Memory B cell (primary cell): ENCODE measurements around the gene SLC6A1.

ENCODE experiments used
- ATAC-seq: fragments of 150-1000 bp; cut with Tn5 transposase; 2 replicates; pipeline ENCODE4 v1.10.0; 2021; ENCODE audit warnings: low read depth, mild to moderate bottlenecking, moderate library complexity
- DNase-seq, 2 donors: peaks; one replicate each; pipeline ENCODE4 v3.0.0; 2022; ENCODE audit warnings: low spot score in 2 of 2
- H3K27ac Mint-ChIP-seq: one replicate; pipeline ENCODE4 v1.8.0; 2022; ENCODE audit warnings: mild to moderate bottlenecking, moderate library complexity, mixed read lengths
- H3K27me3 Mint-ChIP-seq: one replicate; pipeline ENCODE4 v1.8.0; 2022; ENCODE audit warnings: mixed read lengths
- H3K36me3 Mint-ChIP-seq: one replicate; pipeline ENCODE4 v1.8.0; 2022; ENCODE audit warnings: mild to moderate bottlenecking, mixed read lengths
- H3K4me1 Mint-ChIP-seq: one replicate; pipeline ENCODE4 v1.8.0; 2022; ENCODE audit warnings: mixed read lengths
- H3K4me3 Mint-ChIP-seq: one replicate; pipeline ENCODE4 v1.8.0; 2022; ENCODE audit warnings: mild to moderate bottlenecking, moderate library complexity, mixed read lengths
- H3K9me3 Mint-ChIP-seq: one replicate; pipeline ENCODE4 v1.8.0; 2022; ENCODE audit warnings: mixed read lengths

SLC6A1 gene

DNA sequence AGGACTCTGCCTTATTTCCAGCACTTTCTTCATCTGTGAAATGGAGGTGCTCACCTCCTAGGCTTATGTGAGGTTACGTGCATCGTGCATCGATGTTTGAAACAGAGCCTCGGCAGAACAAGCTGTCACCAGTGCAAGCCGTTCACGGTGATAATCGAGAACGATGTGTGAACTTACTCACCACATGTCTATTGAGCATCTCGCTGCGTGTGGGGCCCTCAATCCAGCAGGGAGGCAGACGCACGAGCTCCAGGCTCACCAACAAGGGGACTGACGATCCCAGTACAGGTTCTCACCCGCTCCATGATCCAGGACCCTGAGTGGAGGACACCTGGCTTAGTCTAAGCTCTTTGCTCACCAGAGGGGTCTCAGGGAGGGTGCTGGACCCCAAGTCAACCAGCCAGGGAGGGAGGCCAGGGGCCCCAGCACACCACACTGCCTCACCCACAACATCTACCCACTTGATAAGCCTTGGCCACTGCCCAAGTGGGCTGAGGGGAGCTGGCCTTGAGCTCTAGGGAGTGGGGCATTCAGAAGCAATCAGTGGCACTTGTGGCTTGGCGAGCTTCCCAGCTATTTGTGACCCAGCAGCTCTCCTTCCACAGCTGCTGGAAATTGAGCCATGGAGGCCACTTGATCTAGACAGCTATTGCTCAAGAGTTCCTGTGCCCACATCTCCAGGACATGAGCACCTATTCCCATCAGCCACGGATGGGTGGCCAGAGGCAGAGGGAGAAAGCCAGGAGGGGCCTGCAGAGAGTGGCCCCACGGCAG is 34.4 kb upstream of the SLC6A1 start:
- Mint-ChIP-seq H3K9me3 (no peaks in the 10 kb centered on the region), H3K36me3 (no peaks in the 10 kb centered on the region), H3K27me3 (peaks cover 12% of the 10 kb centered on the region), H3K4me3 (no peak overlapping the region), H3K27ac (no peak overlapping the region), H3K4me1 (no peaks in the 10 kb centered on the region)
- DNase-seq (no peak), ATAC-seq (no peak)

DNA sequence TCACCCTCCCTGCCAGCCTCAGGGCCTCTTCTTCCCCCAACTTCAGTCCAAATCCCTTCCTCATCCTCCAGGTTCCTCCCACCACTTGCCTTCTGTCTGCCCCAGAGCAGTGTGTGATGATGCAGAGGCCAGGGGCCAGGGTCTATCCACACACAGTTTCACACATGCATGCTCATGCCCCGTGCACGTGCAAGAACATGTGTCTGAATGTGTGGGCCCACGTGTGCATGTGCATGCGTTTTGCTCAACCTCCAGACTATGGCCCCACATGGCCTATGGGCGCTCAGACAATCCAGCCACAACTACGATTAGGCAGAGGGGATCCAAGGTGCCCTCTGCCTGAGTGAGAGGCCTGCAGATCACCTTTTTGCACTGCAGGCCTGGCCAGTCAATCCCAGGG is 32.3 kb upstream of the SLC6A1 start:
- Mint-ChIP-seq H3K9me3 (no peaks in the 10 kb centered on the region), H3K4me1 (no peaks in the 10 kb centered on the region), H3K36me3 (no peaks in the 10 kb centered on the region), H3K27ac (no peak overlapping the region), H3K4me3 (no peak overlapping the region), H3K27me3 (peaks cover 11% of the 10 kb centered on the region)
- ATAC-seq (no peak), DNase-seq (no peak)

DNA sequence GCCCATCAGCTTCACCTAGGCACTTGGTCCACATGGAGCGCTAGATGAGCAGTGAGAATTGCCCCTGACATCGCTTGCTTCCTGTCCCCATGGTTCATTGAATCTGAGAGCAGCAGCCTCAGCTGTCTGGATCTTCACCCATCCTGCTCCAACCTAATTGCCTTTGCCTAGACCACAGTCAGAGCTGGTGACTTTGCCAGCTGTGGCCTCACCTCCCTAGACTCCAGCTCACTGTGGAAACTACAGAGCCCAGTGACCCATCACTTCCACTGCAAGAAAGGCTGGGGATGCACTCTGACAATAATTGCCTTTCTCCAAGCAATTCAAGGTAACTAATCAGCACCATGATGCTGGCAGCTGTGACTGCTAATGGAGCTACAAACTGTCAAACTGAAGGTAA is 30.6 kb upstream of the SLC6A1 start:
- DNase-seq = no peak
- peaks cover 14% of the 10 kb centered on the region for H3K27me3 Mint-ChIP-seq
- no peak overlapping the region for H3K27ac Mint-ChIP-seq
- no peaks in the 10 kb centered on the region for H3K9me3 Mint-ChIP-seq
- H3K4me1 Mint-ChIP-seq = no peaks in the 10 kb centered on the region
- H3K4me3 Mint-ChIP-seq = no peak overlapping the region
- no peaks in the 10 kb centered on the region for H3K36me3 Mint-ChIP-seq
- no peak for ATAC-seq

DNA sequence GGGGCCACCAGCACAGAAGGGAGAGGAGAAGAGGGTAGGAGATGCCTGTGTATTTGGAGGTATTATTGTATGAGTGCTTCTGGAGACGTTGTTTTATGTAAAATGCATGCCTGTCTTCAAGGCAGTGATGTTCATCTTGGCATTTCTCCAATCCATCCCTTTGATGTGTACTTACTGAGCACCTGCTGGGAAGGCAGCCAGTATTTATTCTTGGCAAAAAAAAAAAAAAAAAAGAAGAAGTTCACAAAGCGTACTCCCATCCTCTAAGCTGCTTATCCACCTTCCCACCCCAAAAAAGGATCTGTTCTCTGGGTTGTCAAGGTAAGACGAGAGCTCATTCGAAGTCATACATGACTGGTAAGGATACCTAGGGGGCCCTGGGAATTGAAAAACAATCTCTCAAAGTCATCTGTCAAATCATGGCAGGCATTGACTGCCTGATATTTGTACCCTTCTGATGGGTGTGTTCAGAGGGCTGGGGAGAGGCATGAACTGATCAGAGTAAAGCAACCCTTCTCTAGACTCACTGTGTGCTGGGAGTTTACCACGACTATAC is 30.0 kb upstream of the SLC6A1 start:
- DNase-seq (no peak), ATAC-seq (no peak)
- H3K4me1 Mint-ChIP-seq = no peaks in the 10 kb centered on the region
- H3K27me3 Mint-ChIP-seq = peaks cover 14% of the 10 kb centered on the region
- no peaks in the 10 kb centered on the region for H3K9me3 Mint-ChIP-seq
- no peak overlapping the region for H3K27ac Mint-ChIP-seq
- H3K4me3 Mint-ChIP-seq = no peak overlapping the region
- H3K36me3 Mint-ChIP-seq = no peaks in the 10 kb centered on the region

DNA sequence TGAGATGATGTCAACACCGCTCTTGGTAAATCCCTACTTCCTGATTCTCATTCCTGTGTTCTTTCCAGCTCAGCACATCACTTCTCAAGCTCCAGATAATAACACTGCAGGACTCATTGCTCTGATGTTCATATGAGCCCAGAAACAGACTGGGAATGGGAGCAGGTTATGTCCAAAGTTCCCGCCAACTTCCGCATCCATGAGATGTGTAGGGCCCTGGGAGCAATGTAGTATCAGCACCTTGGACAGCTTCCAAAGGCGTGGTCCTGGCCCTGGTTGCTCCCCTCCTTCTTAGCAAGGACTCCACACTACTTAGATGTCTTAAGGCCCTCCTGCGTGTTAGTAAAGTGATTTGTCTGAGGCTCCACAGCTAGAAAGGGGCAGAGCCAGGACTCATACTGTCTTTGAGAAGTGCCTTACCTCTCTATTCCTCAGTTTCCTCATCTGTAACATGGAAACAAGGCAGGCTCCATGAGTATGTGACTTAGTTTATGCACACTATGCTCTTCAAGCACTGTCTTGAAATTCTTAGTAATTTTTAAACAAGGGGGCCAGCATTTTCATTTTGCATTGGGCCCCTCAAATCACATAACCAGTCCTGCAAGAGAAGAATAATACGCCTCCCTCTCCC is 27.9 kb upstream of the SLC6A1 start:
- Mint-ChIP-seq H3K27me3 (peaks cover 15% of the 10 kb centered on the region), H3K9me3 (no peaks in the 10 kb centered on the region), H3K36me3 (no peaks in the 10 kb centered on the region), H3K27ac (no peak overlapping the region), H3K4me3 (no peak overlapping the region), H3K4me1 (no peaks in the 10 kb centered on the region)
- ATAC-seq (no peak), DNase-seq (no peak)

DNA sequence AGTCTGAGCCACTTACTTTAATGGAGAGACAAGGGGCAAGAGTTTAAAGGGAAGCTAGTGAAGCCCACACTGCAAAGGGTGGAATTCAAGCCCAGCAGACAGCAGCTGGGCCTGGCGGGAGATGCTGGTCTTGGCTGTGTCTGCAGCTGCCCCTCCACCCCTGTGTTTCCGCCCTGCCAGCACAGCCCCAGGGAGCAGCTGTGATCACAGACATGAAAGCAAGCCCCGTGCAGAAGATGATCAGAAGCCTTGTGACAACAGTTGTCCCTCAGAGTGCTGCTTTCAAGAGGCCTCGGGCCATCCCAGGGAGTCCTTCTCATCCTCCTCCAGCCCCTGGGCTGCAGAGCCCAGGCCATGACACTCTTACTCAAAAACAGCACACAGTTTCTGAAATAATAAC is 24.1 kb upstream of the SLC6A1 start:
- H3K27ac Mint-ChIP-seq = no peak overlapping the region
- H3K4me3 Mint-ChIP-seq = no peak overlapping the region
- ATAC-seq (no peak), DNase-seq (no peak)
- no peaks in the 10 kb centered on the region for H3K9me3 Mint-ChIP-seq
- H3K4me1 Mint-ChIP-seq = no peaks in the 10 kb centered on the region
- H3K36me3 Mint-ChIP-seq = no peaks in the 10 kb centered on the region
- H3K27me3 Mint-ChIP-seq = peaks cover 19% of the 10 kb centered on the region

DNA sequence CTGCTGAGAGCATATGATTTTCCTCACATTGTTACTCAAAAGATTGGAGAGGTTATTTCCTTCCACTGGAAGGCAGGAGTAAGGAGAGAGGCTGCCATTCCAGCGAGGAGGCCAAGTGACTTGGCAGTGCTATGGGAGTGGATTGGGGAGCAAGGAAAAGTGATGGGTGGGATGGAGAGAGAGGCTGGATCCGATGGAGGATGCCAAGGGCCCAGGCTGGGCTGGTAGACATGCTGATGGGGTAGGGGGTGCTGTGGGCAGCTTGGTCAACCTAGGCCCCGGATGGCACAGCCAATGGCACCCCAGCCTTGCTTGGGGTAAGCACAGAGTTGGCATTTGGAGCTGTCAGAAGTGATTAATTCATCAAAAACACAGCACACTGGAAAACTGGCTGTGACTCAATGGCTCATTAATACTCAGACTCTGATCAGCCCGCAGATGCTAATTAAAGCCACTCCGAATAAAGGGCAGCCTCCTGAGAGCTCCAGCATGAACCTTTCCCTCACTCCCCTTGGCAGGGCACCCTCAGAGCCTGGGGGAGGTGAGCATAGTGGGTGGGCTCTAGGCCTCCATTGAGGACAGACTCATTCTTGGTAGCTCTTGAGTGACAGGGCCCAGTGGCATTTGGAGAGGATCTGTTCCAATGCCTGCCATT is 22.1 kb upstream of the SLC6A1 start:
- Mint-ChIP-seq H3K36me3 (no peaks in the 10 kb centered on the region), H3K4me1 (no peaks in the 10 kb centered on the region), H3K27ac (no peak overlapping the region), H3K27me3 (peaks cover 17% of the 10 kb centered on the region), H3K9me3 (no peaks in the 10 kb centered on the region), H3K4me3 (no peak overlapping the region)
- no peak for DNase-seq
- ATAC-seq = no peak

DNA sequence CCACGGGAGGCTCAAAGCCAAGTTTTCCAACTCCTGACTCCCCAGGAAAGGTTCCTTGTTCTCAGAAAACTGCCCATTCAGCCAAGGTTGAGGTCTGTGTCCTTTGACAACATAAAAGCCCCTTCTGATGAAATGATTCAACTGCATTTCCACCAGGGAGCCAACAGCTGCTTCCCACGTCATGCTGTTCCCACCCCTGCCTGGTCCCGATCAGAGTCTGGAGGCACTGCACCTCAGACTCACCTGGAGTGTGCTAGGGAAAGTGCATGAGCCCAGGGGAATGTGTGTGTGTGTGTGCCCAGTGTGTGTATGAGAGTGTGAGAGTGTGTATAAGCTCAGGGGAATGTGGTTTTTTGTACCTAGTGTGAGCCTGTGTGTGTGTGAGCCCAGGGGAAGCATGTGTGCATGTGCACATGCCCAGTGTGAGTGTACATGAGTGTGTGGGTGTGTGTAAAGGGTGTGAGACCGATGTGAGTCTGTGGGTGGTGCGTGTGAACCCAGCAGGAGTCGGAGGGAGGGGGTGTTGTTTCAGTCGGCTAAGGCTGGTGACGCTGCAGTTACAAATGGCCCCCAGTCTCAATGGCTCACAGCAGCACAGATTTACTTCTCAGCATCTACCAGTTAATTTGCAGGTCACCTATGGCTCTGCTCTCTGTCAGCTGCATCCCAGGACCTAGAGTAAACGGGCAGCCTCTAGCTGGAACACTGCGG is 20.3 kb upstream of the SLC6A1 start:
- Mint-ChIP-seq H3K36me3 (no peaks in the 10 kb centered on the region), H3K4me3 (no peak overlapping the region), H3K4me1 (no peaks in the 10 kb centered on the region), H3K27ac (no peak overlapping the region), H3K9me3 (no peaks in the 10 kb centered on the region), H3K27me3 (peaks cover 14% of the 10 kb centered on the region)
- ATAC-seq = no peak
- no peak for DNase-seq

DNA sequence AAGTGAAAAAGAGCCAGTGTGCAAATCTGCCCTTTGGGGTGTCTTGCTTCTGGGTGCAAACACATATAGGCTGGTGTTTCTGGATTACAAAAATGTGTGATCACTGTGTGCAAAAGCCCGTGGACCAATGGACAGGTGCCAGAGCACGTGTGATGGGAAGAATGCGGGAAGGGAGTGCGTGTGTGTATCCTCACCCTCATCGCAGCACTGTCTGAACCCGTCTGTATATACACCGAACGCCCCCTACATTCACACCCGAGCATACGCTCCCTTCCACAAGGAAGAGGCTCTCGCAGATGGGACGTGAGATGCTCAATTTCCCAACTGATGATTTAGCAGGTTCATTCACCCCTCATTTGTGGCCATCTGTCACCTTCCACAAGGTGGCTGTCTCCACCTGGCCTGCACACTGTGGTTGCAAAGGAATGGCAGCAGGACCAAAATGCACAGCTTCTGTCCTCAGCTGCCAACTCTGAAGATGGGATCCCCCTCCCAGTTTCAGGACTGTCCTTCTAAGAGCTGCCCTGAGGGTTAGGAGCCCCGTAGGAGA is 19.4 kb upstream of the SLC6A1 start:
- Mint-ChIP-seq H3K27me3 (peaks cover 16% of the 10 kb centered on the region), H3K4me3 (no peak overlapping the region), H3K27ac (no peak overlapping the region), H3K4me1 (no peaks in the 10 kb centered on the region), H3K36me3 (no peaks in the 10 kb centered on the region), H3K9me3 (no peaks in the 10 kb centered on the region)
- ATAC-seq (no peak), DNase-seq (no peak)

DNA sequence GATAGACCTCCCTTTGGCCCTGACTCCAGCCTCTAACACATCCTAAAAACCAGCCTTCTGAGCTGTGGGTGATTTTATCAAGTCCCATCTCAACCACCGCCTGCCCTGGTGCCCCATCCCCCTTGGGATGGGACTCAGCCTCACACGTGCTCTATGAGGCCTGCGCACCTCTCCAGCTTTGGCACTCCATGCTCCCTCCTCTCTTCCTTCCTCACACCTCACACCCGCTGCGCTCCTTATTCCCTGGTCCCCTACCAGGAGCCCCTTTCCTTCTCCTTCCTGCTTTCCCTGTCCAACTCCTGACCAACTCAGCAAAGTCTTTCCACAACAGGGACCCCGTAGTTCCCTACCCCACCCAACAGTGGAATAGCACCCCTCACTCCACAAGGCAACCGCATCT is 18.4 kb upstream of the SLC6A1 start:
- H3K27me3 Mint-ChIP-seq = peaks cover 18% of the 10 kb centered on the region
- H3K9me3 Mint-ChIP-seq = no peaks in the 10 kb centered on the region
- H3K4me1 Mint-ChIP-seq = no peaks in the 10 kb centered on the region
- H3K4me3 Mint-ChIP-seq = no peak overlapping the region
- ATAC-seq = no peak
- no peak for DNase-seq
- no peak overlapping the region for H3K27ac Mint-ChIP-seq
- no peaks in the 10 kb centered on the region for H3K36me3 Mint-ChIP-seq

DNA sequence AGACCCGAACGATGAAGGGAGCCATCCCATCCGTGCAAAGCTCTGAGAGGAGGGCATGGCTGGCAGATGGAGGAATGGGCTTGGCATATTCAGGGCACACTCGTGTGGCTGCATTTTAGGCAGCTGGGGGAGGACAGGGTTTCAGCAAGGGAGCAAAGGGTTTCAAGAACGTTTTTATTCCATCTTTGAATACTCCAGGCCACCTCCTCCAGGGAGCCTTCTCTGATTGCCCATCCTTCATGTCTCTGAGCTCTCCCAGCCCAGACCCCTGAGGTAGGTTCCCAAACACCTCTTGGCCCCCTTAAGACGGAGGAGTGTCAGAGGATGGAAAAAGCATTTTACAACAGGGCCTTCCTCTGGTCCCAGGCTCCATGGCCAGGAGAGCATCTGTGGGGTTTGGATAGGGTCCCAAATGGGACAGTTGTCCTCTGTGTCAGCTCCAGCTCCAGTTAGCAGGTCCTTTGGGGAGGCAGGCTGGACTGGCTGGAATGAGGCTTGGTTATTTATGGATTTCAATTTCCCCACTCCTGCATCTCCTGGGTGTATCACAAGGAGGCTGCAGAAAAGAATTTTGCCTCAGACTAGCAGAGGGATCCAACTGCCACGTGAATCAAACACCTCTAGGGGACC is 17.7 kb upstream of the SLC6A1 start:
- H3K4me1 Mint-ChIP-seq = no peaks in the 10 kb centered on the region
- no peak overlapping the region for H3K27ac Mint-ChIP-seq
- H3K4me3 Mint-ChIP-seq = no peak overlapping the region
- no peak for DNase-seq
- H3K9me3 Mint-ChIP-seq = no peaks in the 10 kb centered on the region
- no peak for ATAC-seq
- H3K27me3 Mint-ChIP-seq = peaks cover 17% of the 10 kb centered on the region
- H3K36me3 Mint-ChIP-seq = no peaks in the 10 kb centered on the region

DNA sequence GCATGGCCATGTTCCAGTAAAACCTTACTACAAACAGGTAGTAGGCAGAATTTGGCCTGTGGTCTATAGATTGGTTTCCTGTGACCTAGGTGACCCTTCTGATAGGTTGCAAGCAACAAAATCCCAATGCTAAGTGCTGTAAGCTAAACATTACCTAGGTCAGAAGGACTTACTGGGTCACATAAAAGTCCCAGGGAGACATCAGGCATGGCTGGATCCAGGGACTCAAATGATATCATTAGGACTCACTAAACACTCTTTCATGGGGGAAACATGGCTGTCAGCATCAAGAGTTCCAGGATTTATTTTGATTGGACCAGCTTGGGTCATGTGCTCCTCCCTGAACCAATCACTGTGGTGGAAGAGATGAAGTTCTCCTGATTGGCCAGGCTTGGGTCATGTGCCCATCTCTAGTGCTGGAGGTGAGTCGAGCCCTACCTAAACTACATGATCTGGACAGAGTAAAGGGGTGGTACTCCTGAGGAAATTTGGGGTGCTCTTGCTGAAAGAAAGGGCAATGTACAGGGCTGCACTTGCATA is 16.8 kb upstream of the SLC6A1 start:
- no peak for ATAC-seq

DNA sequence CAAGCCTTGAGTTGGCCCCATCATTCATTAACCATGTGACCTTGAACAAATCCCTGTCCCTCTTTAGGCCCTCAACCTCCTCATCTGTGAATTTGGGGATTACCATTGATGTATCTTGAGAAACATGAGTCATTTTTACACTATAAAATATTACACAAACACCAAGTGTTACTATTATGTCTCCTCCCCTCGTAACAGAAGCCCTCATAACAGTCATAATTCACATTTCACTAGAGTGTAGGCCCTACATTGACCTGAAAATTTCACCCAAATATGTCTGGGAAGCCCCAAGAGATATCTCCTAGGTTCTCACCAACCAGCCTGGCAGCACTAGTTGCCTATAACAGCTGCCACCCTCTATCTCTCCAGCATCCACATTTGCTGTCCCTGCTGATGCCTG is 15.8 kb upstream of the SLC6A1 start:
- Mint-ChIP-seq H3K4me3 (no peak overlapping the region), H3K27me3 (peaks cover 16% of the 10 kb centered on the region), H3K9me3 (peaks cover 3% of the 10 kb centered on the region), H3K4me1 (no peaks in the 10 kb centered on the region), H3K36me3 (no peaks in the 10 kb centered on the region), H3K27ac (no peak overlapping the region)
- DNase-seq = no peak
- ATAC-seq = no peak

More for the DNA sequence above, 16.8 kb upstream of the SLC6A1 start:
- no peak overlapping the region for H3K4me3 Mint-ChIP-seq
- peaks cover 2% of the 10 kb centered on the region for H3K9me3 Mint-ChIP-seq
- H3K4me1 Mint-ChIP-seq = no peaks in the 10 kb centered on the region
- no peaks in the 10 kb centered on the region for H3K36me3 Mint-ChIP-seq
- H3K27ac Mint-ChIP-seq = no peak overlapping the region
- no peak for DNase-seq
- peaks cover 14% of the 10 kb centered on the region for H3K27me3 Mint-ChIP-seq
